Mononuclear cell (primary cell): ENCODE data around the gene GALNT9. TPM values are rescaled to one million over a fixed set of nuclear protein-coding genes. Genes with fewer than 3 reads are reported as not detected.

ENCODE experiments used
- H3K27me3 ChIP-seq: 2 replicates; pipeline ENCODE4 v1.6.0; 2011; ENCODE audit warnings: low read length, control low read depth; ENCODE audit not compliant: insufficient read depth
- H3K4me1 ChIP-seq: 2 replicates; pipeline ENCODE4 v1.5.1; 2011; ENCODE audit warnings: mild to moderate bottlenecking, low read length, control low read depth; ENCODE audit not compliant: insufficient read depth
- H3K4me3 ChIP-seq: 2 replicates; pipeline ENCODE4 v1.5.1; 2011; ENCODE audit warnings: mild to moderate bottlenecking, low read length, moderate library complexity
- H3K9me3 ChIP-seq: 2 replicates; pipeline ENCODE4 v1.5.1; 2011; ENCODE audit warnings: low read depth, mild to moderate bottlenecking, control low read depth, low read length
- total RNA-seq: library from RNA; depleted of rRNA; stranded (reverse); fragments of >200 nt; gene quantifications from one replicate; pipeline ENCODE4 v1.2.3, GENCODE V29; 2012

Gene GALNT9
- total RNA-seq, 1 donor = 0.63 TPM

GRCh38 chr12:132317233-132317938 lies 12.0 kb downstream of the GALNT9 start:
- Histone ChIP-seq H3K9me3 (no peaks in the 10 kb centered on the region), H3K4me3 (no peak overlapping the region), H3K27me3 (no peaks in the 10 kb centered on the region), H3K4me1 (no peaks in the 10 kb centered on the region)

- Histone ChIP-seq H3K4me1 (no peaks in the 10 kb centered on the region), H3K4me3 (no peak overlapping the region), H3K27me3 (no peaks in the 10 kb centered on the region), H3K9me3 (no peaks in the 10 kb centered on the region)
These were observed 12.7 kb downstream of the GALNT9 start for GRCh38 chr12:132316497-132317232.

GRCh38 chr12:132315951-132316350 lies 13.4 kb downstream of the GALNT9 start:
- Histone ChIP-seq H3K27me3 (no peaks in the 10 kb centered on the region), H3K9me3 (no peaks in the 10 kb centered on the region), H3K4me1 (no peaks in the 10 kb centered on the region), H3K4me3 (no peak overlapping the region)

GRCh38 chr12:132315507-132315906 lies 13.9 kb downstream of the GALNT9 start:
- no peaks in the 10 kb centered on the region for H3K4me1 ChIP-seq
- H3K27me3 ChIP-seq = no peaks in the 10 kb centered on the region
- no peak overlapping the region for H3K4me3 ChIP-seq
- H3K9me3 ChIP-seq = no peaks in the 10 kb centered on the region

GRCh38 chr12:132314516-132315233 lies 14.7 kb downstream of the GALNT9 start:
- Histone ChIP-seq H3K27me3 (no peaks in the 10 kb centered on the region), H3K9me3 (no peaks in the 10 kb centered on the region), H3K4me1 (no peaks in the 10 kb centered on the region), H3K4me3 (no peak overlapping the region)

GRCh38 chr12:132314035-132314434 lies 15.4 kb downstream of the GALNT9 start:
- Histone ChIP-seq H3K4me1 (no peaks in the 10 kb centered on the region), H3K4me3 (no peak overlapping the region), H3K9me3 (no peaks in the 10 kb centered on the region), H3K27me3 (no peaks in the 10 kb centered on the region)

- Histone ChIP-seq H3K4me3 (no peak overlapping the region), H3K4me1 (no peaks in the 10 kb centered on the region), H3K27me3 (no peaks in the 10 kb centered on the region), H3K9me3 (no peaks in the 10 kb centered on the region)
These were observed 16.2 kb downstream of the GALNT9 start for GRCh38 chr12:132313182-132313581.

GRCh38 chr12:132312516-132312915 lies 16.9 kb downstream of the GALNT9 start:
- Histone ChIP-seq H3K4me1 (no peaks in the 10 kb centered on the region), H3K9me3 (no peaks in the 10 kb centered on the region), H3K27me3 (no peaks in the 10 kb centered on the region), H3K4me3 (no peak overlapping the region)

GRCh38 chr12:132311201-132311915 lies 18.0 kb downstream of the GALNT9 start:
- Histone ChIP-seq H3K4me3 (no peak overlapping the region), H3K4me1 (no peaks in the 10 kb centered on the region), H3K27me3 (no peaks in the 10 kb centered on the region), H3K9me3 (no peaks in the 10 kb centered on the region)

- Histone ChIP-seq H3K4me3 (no peak overlapping the region), H3K9me3 (no peaks in the 10 kb centered on the region), H3K27me3 (no peaks in the 10 kb centered on the region), H3K4me1 (no peaks in the 10 kb centered on the region)
These were observed 19.0 kb downstream of the GALNT9 start for GRCh38 chr12:132310181-132311040.

- Histone ChIP-seq H3K27me3 (no peaks in the 10 kb centered on the region), H3K4me1 (no peaks in the 10 kb centered on the region), H3K4me3 (no peak overlapping the region), H3K9me3 (no peaks in the 10 kb centered on the region)
These were observed 19.7 kb downstream of the GALNT9 start for GRCh38 chr12:132309596-132310086.

GRCh38 chr12:132308853-132309595 lies 20.4 kb downstream of the GALNT9 start:
- no peaks in the 10 kb centered on the region for H3K9me3 ChIP-seq
- no peaks in the 10 kb centered on the region for H3K4me1 ChIP-seq
- no peak overlapping the region for H3K4me3 ChIP-seq
- no peaks in the 10 kb centered on the region for H3K27me3 ChIP-seq

- Histone ChIP-seq H3K4me3 (no peak overlapping the region), H3K9me3 (no peaks in the 10 kb centered on the region), H3K27me3 (no peaks in the 10 kb centered on the region), H3K4me1 (no peaks in the 10 kb centered on the region)
These were observed 21.2 kb downstream of the GALNT9 start for GRCh38 chr12:132307976-132308852.
